K562 (cell line): ENCODE measurements around the gene PYCR2. TPM values are rescaled to one million over a fixed set of nuclear protein-coding genes. Genes with fewer than 3 reads are reported as not detected.

Source experiments
- FOXM1 ChIP-seq, 2 experiments: fragments of 450-650 bp in 1 of 2; sonication (generic) in 1 of 2; formaldehyde crosslinking in 1 of 2; IDR thresholded peaks; 2 replicates each; pipeline versions ENCODE4 v1.6.1 to v1.9.0; 2017 to 2022; ENCODE audit warnings: low read depth in 2 of 2, mild to moderate bottlenecking in 2 of 2, missing genetic modification reagents in 1 of 2, moderate library complexity in 1 of 2
- GABPB2 ChIP-seq: fragments of 250-450 bp; sonication (Bioruptor Pico); conservative IDR thresholded peaks from 2 replicates; pipeline ENCODE4 v1.5.1; 2021; ENCODE audit warnings: mild to moderate bottlenecking
- HDAC3 ChIP-seq: fragments of 450-650 bp; IDR thresholded peaks from 2 replicates; pipeline ENCODE4 v1.6.1; 2018; ENCODE audit warnings: borderline replicate concordance, mild to moderate bottlenecking, moderate library complexity; ENCODE audit not compliant: partially characterized antibody
- MTA2 ChIP-seq: fragments of 450-650 bp; IDR thresholded peaks from 2 replicates; pipeline ENCODE4 v1.6.1; 2016; ENCODE audit warnings: low read depth
- NFRKB ChIP-seq: fragments of 450-650 bp; IDR thresholded peaks from 2 replicates; pipeline ENCODE4 v1.6.1; 2016; ENCODE audit warnings: low read depth
- NR2F6 ChIP-seq: fragments of 450-650 bp; formaldehyde crosslinking; IDR thresholded peaks from 2 replicates; pipeline ENCODE4 v1.4.0; 2020; ENCODE audit warnings: mild to moderate bottlenecking
- PHF21A ChIP-seq: fragments of 450-650 bp; IDR thresholded peaks from 2 replicates; pipeline ENCODE4 v1.6.1; 2017; ENCODE audit warnings: low read depth, borderline replicate concordance
- PRDM10 ChIP-seq: fragments of 450-650 bp; IDR thresholded peaks from 2 replicates; pipeline ENCODE4 v1.6.1; 2018; ENCODE audit not compliant: partially characterized antibody
- RBM15 ChIP-seq: fragments of 200-400 bp; formaldehyde crosslinking; IDR thresholded peaks from 2 replicates; pipeline ENCODE4 v1.6.1; 2018; ENCODE audit warnings: mild to moderate bottlenecking, low read length, moderate library complexity; ENCODE audit not compliant: insufficient read depth
- SNRNP70 ChIP-seq: fragments of 200-400 bp; formaldehyde crosslinking; optimal IDR thresholded peaks from 2 replicates; pipeline ENCODE3; 2017; ENCODE audit warnings: low read depth, low read length
- THRAP3 ChIP-seq: fragments of 450-650 bp; IDR thresholded peaks from 2 replicates; pipeline ENCODE4 v1.6.1; 2016; ENCODE audit warnings: mild to moderate bottlenecking, inconsistent platforms, borderline replicate concordance
- ZNF12 ChIP-seq: sonication (generic); formaldehyde crosslinking; IDR thresholded peaks from 2 replicates; pipeline ENCODE4 v1.4.0; 2020; ENCODE audit warnings: mild to moderate bottlenecking, missing genetic modification reagents
- ZNF232 ChIP-seq: sonication (generic); formaldehyde crosslinking; IDR thresholded peaks from 2 replicates; pipeline ENCODE4 v1.8.0; 2022; ENCODE audit warnings: mild to moderate bottlenecking, missing genetic modification reagents
- ZNF24 ChIP-seq: fragments of 450-650 bp; IDR thresholded peaks from 2 replicates; pipeline ENCODE4 v1.6.1; 2016
- ZNF354B ChIP-seq: fragments of 250-450 bp; sonication (Bioruptor Pico); IDR thresholded peaks from 2 replicates; pipeline ENCODE4 v1.4.0; 2020
- ZNF561 ChIP-seq: fragments of 450-650 bp; formaldehyde crosslinking; conservative IDR thresholded peaks from 2 replicates; pipeline ENCODE4 v1.4.0; 2020; ENCODE audit warnings: mild to moderate bottlenecking, moderate library complexity
- polyA plus RNA-seq, 8 experiments: library from polyadenylated mRNA; depleted of rRNA in 4 of 8; stranded (reverse) in 5 of 8; unstranded in 3 of 8; fragments of >200 nt; fragmentation: Nextera tagmentation in 2 of 8; fragmentation: Illumina TruSeq in 1 of 8; extraction: Ambion mirVana in 2 of 8; extraction: Trizol in 1 of 8; gene quantifications; 2 replicates each; pipeline versions ENCODE4 v1.2.1 to v1.2.3, GENCODE V29; 2011 to 2014; ENCODE audit warnings: inconsistent platforms in 1 of 8, missing spikeins in 1 of 8
- total RNA-seq, 7 experiments: library from RNA; depleted of rRNA in 6 of 7; stranded (reverse); fragments of >200 nt in 6 of 7; fragmentation: Illumina TruSeq in 2 of 7; extraction: Trizol in 2 of 7; gene quantifications; 2 replicates each; pipeline versions ENCODE4 v1.2.1 to v1.2.3, GENCODE V29; 2011 to 2021; ENCODE audit warnings: low replicate concordance in 1 of 7
- TF ChIP-seq, protein P1 (sequence below): IDR thresholded peaks from 3 replicates; pipeline ENCODE4 v1.6.1; 2011; ENCODE audit warnings: borderline replicate concordance, mild to moderate bottlenecking, moderate library complexity; ENCODE audit not compliant: insufficient read length; ENCODE audit errors: extremely low read depth
- TF ChIP-seq, protein P2 (sequence below): fragments of 450-650 bp; formaldehyde crosslinking; IDR thresholded peaks from 2 replicates; pipeline ENCODE4 v1.4.0; 2020; ENCODE audit warnings: mild to moderate bottlenecking, moderate library complexity
- TF ChIP-seq, protein P3 (sequence below): sonication (generic); formaldehyde crosslinking; IDR thresholded peaks from 2 replicates; pipeline ENCODE4 v1.8.0; 2022; ENCODE audit warnings: mild to moderate bottlenecking, missing genetic modification reagents

PYCR2 gene
- total and polyA plus RNA-seq, 9 of the 15 experiments (the other 6 are each of a cell fraction or from before 2014, with no cell fraction given) = 5.5 to 219 (median 127) TPM

DNA sequence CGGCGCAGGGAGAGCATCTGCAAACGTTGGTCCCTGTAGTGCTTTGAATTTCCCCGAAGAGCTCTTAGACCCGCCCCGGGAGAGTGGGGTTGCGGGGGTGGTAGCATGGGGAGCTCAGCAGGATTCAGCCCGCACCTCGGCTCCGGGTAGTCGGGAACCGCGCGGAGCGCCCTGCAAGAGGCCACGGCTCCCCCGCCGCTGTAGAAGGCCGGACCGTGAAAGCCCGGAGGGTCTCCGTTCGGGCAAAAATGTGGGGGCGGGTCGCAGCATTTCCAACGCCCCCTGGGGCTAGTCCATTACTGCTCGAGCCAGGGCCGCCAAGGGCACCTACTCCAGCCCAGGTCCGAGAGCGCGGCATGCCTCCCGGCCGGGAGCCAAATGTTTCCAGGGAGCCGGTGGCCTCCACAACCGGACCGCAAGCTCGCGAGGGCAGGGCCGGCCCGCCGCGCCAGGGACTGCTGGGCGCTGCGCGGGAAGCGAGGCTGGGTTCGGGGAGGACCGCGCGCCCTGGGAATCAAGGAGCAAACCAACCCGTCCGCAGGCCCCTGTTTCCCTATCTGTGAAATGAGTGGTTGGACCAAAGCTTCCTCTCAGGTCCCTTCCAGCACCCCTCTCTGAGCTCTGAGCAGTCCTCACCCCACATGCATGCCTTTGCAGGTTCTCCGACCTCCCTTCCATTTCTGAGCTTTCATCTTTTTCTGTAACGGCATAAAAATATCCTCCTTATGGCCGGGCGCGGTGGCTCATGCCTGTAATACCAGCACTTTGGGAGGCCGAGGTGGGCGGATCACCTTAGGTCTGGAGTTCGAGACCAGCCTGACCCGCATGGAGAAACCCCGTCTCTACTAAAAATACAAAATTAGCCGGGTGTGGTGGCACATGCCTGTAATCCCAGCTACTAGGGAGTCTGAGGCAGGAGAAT, 41.1 kb downstream of the PYCR2 start (continued):
- TF ChIP-seq MTA2 = no peak
- TF ChIP-seq NFRKB = no peak; the same call in 1 of the 2 replicates
- TF ChIP-seq ZNF354B = no peak
- TF ChIP-seq SNRNP70 = no peak
- no peak for TF ChIP-seq ZNF232
- TF ChIP-seq, protein P1, sequence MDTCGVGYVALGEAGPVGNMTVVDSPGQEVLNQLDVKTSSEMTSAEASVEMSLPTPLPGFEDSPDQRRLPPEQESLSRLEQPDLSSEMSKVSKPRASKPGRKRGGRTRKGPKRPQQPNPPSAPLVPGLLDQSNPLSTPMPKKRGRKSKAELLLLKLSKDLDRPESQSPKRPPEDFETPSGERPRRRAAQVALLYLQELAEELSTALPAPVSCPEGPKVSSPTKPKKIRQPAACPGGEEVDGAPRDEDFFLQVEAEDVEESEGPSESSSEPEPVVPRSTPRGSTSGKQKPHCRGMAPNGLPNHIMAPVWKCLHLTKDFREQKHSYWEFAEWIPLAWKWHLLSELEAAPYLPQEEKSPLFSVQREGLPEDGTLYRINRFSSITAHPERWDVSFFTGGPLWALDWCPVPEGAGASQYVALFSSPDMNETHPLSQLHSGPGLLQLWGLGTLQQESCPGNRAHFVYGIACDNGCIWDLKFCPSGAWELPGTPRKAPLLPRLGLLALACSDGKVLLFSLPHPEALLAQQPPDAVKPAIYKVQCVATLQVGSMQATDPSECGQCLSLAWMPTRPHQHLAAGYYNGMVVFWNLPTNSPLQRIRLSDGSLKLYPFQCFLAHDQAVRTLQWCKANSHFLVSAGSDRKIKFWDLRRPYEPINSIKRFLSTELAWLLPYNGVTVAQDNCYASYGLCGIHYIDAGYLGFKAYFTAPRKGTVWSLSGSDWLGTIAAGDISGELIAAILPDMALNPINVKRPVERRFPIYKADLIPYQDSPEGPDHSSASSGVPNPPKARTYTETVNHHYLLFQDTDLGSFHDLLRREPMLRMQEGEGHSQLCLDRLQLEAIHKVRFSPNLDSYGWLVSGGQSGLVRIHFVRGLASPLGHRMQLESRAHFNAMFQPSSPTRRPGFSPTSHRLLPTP = no peak
- TF ChIP-seq PRDM10 = peak; percentile 78
- TF ChIP-seq GABPB2 (CRISPR knock-in tag) = no peak
- no peak for TF ChIP-seq HDAC3
- no peak for TF ChIP-seq FOXM1 (IDR thresholded peaks at IDR 0.05; ENCODE audit: low read depth)
- no peak for TF ChIP-seq FOXM1 (CRISPR knock-in tag; IDR thresholded peaks at IDR 0.05; ENCODE audit: low read depth)
- TF ChIP-seq, protein P2, sequence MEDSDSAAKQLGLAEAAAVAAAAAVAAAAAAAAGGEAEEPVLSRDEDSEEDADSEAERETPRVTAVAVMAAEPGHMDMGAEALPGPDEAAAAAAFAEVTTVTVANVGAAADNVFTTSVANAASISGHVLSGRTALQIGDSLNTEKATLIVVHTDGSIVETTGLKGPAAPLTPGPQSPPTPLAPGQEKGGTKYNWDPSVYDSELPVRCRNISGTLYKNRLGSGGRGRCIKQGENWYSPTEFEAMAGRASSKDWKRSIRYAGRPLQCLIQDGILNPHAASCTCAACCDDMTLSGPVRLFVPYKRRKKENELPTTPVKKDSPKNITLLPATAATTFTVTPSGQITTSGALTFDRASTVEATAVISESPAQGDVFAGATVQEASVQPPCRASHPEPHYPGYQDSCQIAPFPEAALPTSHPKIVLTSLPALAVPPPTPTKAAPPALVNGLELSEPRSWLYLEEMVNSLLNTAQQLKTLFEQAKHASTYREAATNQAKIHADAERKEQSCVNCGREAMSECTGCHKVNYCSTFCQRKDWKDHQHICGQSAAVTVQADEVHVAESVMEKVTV (CRISPR knock-in tag) = no peak
- no peak for TF ChIP-seq THRAP3
- TF ChIP-seq ZNF12 (CRISPR knock-in tag) = no peak; the same call in 1 of the 2 replicates
- no peak for TF ChIP-seq ZNF24
- TF ChIP-seq, protein P3, sequence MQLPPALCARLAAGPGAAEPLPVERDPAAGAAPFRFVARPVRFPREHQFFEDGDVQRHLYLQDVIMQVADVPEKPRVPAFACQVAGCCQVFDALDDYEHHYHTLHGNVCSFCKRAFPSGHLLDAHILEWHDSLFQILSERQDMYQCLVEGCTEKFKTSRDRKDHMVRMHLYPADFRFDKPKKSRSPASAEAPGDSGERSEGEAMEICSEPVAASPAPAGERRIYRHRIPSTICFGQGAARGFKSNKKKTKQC (CRISPR knock-in tag) = no peak; the same call in 1 of the 2 replicates
- TF ChIP-seq PHF21A = no peak
- TF ChIP-seq RBM15 = no peak
- TF ChIP-seq NR2F6 = no peak
- no peak for TF ChIP-seq ZNF561
